Measurements from ENCODE around the gene DHRSX.

DHRSX gene

GRCh38 chrX:2345562-2345961 lies 155.2 kb downstream of the DHRSX start:
- no peaks in the 10 kb centered on the region for H3K9me3 ChIP-seq
- H3K27me3 ChIP-seq (ENCODE audit: low read depth): no peaks in the 10 kb centered on the region
- H3K4me1 ChIP-seq: no peaks in the 10 kb centered on the region
- DNase-seq (ENCODE audit: low spot score in 2 of 2): no peak
- no peak overlapping the region for H3K4me3 ChIP-seq
- in situ Hi-C loops (cut with MboI; ENCODE audit: low sequenced_read_pairs): no loop called here
- H3K36me3 ChIP-seq (replicated peaks): no peaks in the 10 kb centered on the region

DNA sequence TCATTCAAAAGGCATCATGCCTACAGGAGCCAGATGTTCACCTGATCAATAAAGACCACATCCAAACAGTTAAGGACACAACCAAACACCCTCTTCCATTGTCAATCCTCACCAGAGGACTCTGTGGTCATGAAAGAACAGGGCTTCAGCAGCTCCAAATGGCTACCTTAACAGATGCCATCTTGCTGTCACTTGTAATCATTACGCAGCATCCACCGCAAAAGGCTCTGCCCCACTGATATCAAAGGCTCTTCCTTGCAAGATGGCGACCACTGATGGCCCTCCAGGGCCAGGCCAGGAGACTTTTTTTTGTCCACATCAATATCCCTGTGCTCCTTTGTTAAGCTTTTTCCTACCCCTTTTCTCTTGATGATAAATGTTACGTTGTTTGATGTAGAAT lies 157.4 kb downstream of the DHRSX start:
- in situ Hi-C loops (cut with MboI; ENCODE audit: low sequenced_read_pairs): no loop called here
- no peak overlapping the region for H3K4me3 ChIP-seq
- DNase-seq (ENCODE audit: low spot score in 2 of 2): no peak

GRCh38 chrX:2342874-2343273 lies 157.9 kb downstream of the DHRSX start:
- no peak overlapping the region for H3K4me3 ChIP-seq
- no peak for DNase-seq (ENCODE audit: low spot score in 2 of 2)
- no peaks in the 10 kb centered on the region for H3K36me3 ChIP-seq (replicated peaks)
- in situ Hi-C loops (cut with MboI; ENCODE audit: low sequenced_read_pairs): no loop called here
- no peaks in the 10 kb centered on the region for H3K9me3 ChIP-seq
- no peaks in the 10 kb centered on the region for H3K27me3 ChIP-seq (ENCODE audit: low read depth)
- no peaks in the 10 kb centered on the region for H3K4me1 ChIP-seq

More for the DNA sequence above, 157.4 kb downstream of the DHRSX start:
- Histone ChIP-seq H3K9me3 (no peaks in the 10 kb centered on the region), H3K4me1 (no peaks in the 10 kb centered on the region), H3K36me3 (replicated peaks) (no peaks in the 10 kb centered on the region), H3K27me3 (ENCODE audit: low read depth) (no peaks in the 10 kb centered on the region)

DNA sequence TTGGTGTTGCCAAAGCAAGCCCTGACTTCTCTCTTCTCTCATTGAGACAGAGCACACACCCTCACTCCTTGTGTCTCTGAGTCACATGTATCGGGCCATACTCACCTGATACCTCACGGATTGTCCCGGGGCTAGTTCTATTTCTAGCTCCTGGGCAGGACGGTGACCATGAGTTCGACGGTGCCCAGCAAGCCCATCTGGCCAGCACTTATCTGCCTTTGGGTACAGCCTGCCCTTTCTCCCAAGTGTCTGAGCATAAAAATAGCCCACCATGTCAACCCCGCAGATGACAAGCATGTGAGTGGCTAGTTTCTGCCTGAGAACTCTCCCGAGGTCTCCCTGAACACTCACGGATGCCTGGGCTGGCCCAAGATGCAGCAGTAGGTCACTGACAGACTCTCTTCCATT lies 158.5 kb downstream of the DHRSX start:
- Histone ChIP-seq H3K4me3 (no peak overlapping the region), H3K9me3 (no peaks in the 10 kb centered on the region), H3K36me3 (replicated peaks) (no peaks in the 10 kb centered on the region), H3K4me1 (no peaks in the 10 kb centered on the region), H3K27me3 (ENCODE audit: low read depth) (no peaks in the 10 kb centered on the region)
- DNase-seq (ENCODE audit: low spot score in 2 of 2): no peak
- in situ Hi-C loops (cut with MboI; ENCODE audit: low sequenced_read_pairs): no loop called here

DNA sequence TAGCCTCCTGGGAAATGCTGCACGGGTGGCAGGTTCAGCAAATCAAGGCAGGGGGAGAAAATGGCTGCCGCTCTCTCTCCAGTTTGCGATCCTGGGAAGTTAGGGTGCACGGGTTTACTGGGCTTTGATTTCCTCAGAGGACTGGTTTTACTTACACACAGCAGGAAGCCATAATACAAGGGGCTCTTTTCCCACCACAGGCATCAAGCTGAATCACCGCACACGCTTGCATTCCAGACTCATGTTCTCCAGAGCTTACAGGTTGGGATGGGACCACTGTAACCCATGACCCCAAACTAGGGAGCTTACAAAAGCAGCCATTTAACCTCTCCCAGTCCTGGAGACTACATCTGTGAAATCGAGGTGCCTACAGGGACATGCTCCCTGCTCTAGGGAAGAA lies 159.8 kb downstream of the DHRSX start:
- Histone ChIP-seq H3K4me3 (no peak overlapping the region), H3K27me3 (ENCODE audit: low read depth) (no peaks in the 10 kb centered on the region), H3K4me1 (no peaks in the 10 kb centered on the region), H3K36me3 (replicated peaks) (no peaks in the 10 kb centered on the region), H3K9me3 (no peaks in the 10 kb centered on the region)
- in situ Hi-C loops (cut with MboI; ENCODE audit: low sequenced_read_pairs): no loop called here
- DNase-seq (ENCODE audit: low spot score in 2 of 2): no peak

GRCh38 chrX:2336181-2336580 lies 164.6 kb downstream of the DHRSX start:
- Histone ChIP-seq H3K9me3 (no peaks in the 10 kb centered on the region), H3K4me1 (no peaks in the 10 kb centered on the region), H3K4me3 (no peak overlapping the region), H3K36me3 (replicated peaks) (no peaks in the 10 kb centered on the region), H3K27me3 (ENCODE audit: low read depth) (no peaks in the 10 kb centered on the region)
- in situ Hi-C loops (cut with MboI; ENCODE audit: low sequenced_read_pairs): no loop called here
- DNase-seq (ENCODE audit: low spot score in 2 of 2): no peak

GRCh38 chrX:2334237-2334636 lies 166.5 kb downstream of the DHRSX start:
- no peak for DNase-seq (ENCODE audit: low spot score in 2 of 2)
- H3K4me3 ChIP-seq: no peak overlapping the region
- H3K4me1 ChIP-seq: no peaks in the 10 kb centered on the region
- no peaks in the 10 kb centered on the region for H3K27me3 ChIP-seq (ENCODE audit: low read depth)
- no peaks in the 10 kb centered on the region for H3K9me3 ChIP-seq
- no peaks in the 10 kb centered on the region for H3K36me3 ChIP-seq (replicated peaks)
- in situ Hi-C loops (cut with MboI; ENCODE audit: low sequenced_read_pairs): no loop called here

GRCh38 chrX:2332252-2332651 lies 168.5 kb downstream of the DHRSX start:
- Histone ChIP-seq H3K4me3 (no peak overlapping the region), H3K9me3 (no peaks in the 10 kb centered on the region), H3K4me1 (no peaks in the 10 kb centered on the region), H3K27me3 (ENCODE audit: low read depth) (no peaks in the 10 kb centered on the region), H3K36me3 (replicated peaks) (no peaks in the 10 kb centered on the region)
- no peak for DNase-seq (ENCODE audit: low spot score in 2 of 2)
- in situ Hi-C loops (cut with MboI; ENCODE audit: low sequenced_read_pairs): no loop called here

DNA sequence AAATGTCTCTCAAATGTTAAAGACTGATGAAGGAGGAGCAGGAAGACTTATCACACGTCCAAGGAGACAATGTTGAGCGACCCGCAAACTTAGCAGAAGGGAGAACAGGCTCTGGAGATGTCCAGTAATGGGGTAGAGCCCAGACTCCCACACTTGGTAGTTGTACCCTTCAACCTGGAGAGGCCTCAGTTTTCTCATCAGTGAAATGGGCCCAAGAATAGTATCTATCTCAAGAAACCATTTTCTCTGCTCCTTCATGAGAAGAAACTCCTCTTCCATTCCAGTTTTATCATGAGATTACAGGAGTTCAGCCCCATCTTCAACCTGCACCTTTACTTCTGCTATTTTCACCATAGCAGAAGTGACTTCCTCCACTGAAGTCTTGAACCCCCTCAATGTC lies 169.9 kb downstream of the DHRSX start:
- no peak for DNase-seq (ENCODE audit: low spot score in 2 of 2)
- in situ Hi-C loops (cut with MboI; ENCODE audit: low sequenced_read_pairs): no loop called here

GRCh38 chrX:2330487-2330886 lies 170.3 kb downstream of the DHRSX start:
- DNase-seq (ENCODE audit: low spot score in 2 of 2): no peak
- in situ Hi-C loops (cut with MboI; ENCODE audit: low sequenced_read_pairs): no loop called here
- Histone ChIP-seq H3K27me3 (ENCODE audit: low read depth) (no peaks in the 10 kb centered on the region), H3K9me3 (no peaks in the 10 kb centered on the region), H3K4me1 (no peaks in the 10 kb centered on the region), H3K36me3 (replicated peaks) (no peaks in the 10 kb centered on the region), H3K4me3 (no peak overlapping the region)

More for the DNA sequence above, 169.9 kb downstream of the DHRSX start:
- H3K36me3 ChIP-seq (replicated peaks): no peaks in the 10 kb centered on the region
- no peaks in the 10 kb centered on the region for H3K27me3 ChIP-seq (ENCODE audit: low read depth)
- H3K4me1 ChIP-seq: no peaks in the 10 kb centered on the region
- no peaks in the 10 kb centered on the region for H3K9me3 ChIP-seq
- no peak overlapping the region for H3K4me3 ChIP-seq

GRCh38 chrX:2327423-2327822 lies 173.4 kb downstream of the DHRSX start:
- no peaks in the 10 kb centered on the region for H3K9me3 ChIP-seq
- no peak overlapping the region for H3K4me3 ChIP-seq
- no peaks in the 10 kb centered on the region for H3K4me1 ChIP-seq
- in situ Hi-C loops (cut with MboI; ENCODE audit: low sequenced_read_pairs): no loop called here
- no peak for DNase-seq (ENCODE audit: low spot score in 2 of 2)
- H3K36me3 ChIP-seq (replicated peaks): no peaks in the 10 kb centered on the region
- no peaks in the 10 kb centered on the region for H3K27me3 ChIP-seq (ENCODE audit: low read depth)

- Histone ChIP-seq H3K4me1 (no peaks in the 10 kb centered on the region), H3K27me3 (ENCODE audit: low read depth) (no peaks in the 10 kb centered on the region), H3K36me3 (replicated peaks) (no peaks in the 10 kb centered on the region), H3K9me3 (no peaks in the 10 kb centered on the region), H3K4me3 (no peak overlapping the region)
- DNase-seq (ENCODE audit: low spot score in 2 of 2): no peak
- in situ Hi-C loops (cut with MboI; ENCODE audit: low sequenced_read_pairs): no loop called here
Observed at GRCh38 chrX:2325076-2325784, 175.5 kb downstream of the DHRSX start.

DNA sequence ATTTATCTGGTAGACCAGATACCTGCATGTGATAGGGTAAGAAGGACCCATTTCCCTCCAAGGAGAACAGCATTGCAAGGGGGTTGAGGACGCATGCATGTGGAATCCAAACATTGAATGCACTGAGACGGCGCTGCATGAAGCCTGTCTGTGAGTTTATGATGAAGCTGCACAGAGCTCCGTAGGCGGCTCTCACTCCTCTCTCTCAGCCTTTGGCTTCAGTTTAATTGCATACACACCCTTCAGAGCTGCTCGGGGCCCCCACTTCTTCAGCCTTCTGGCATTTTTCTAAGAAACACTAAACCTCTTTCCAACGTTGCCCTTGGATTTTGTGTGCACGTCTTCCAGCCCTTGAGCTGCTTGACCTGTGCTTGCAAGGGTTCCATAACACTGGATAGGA lies 176.6 kb downstream of the DHRSX start:
- no peaks in the 10 kb centered on the region for H3K36me3 ChIP-seq (replicated peaks)
- H3K4me1 ChIP-seq: no peaks in the 10 kb centered on the region
- H3K4me3 ChIP-seq: no peak overlapping the region
- no peak for DNase-seq (ENCODE audit: low spot score in 2 of 2)
- in situ Hi-C loops (cut with MboI; ENCODE audit: low sequenced_read_pairs): no loop called here
- no peaks in the 10 kb centered on the region for H3K27me3 ChIP-seq (ENCODE audit: low read depth)
- H3K9me3 ChIP-seq: no peaks in the 10 kb centered on the region

- H3K4me3 ChIP-seq: no peak overlapping the region
- no peak for DNase-seq (ENCODE audit: low spot score in 2 of 2)
- in situ Hi-C loops (cut with MboI; ENCODE audit: low sequenced_read_pairs): no loop called here
- H3K9me3 ChIP-seq: no peaks in the 10 kb centered on the region
- H3K36me3 ChIP-seq (replicated peaks): no peaks in the 10 kb centered on the region
- H3K27me3 ChIP-seq (ENCODE audit: low read depth): no peaks in the 10 kb centered on the region
- no peaks in the 10 kb centered on the region for H3K4me1 ChIP-seq
Observed at GRCh38 chrX:2321411-2321810, 179.4 kb downstream of the DHRSX start.
